ENCODE data around the gene PACS1. TPM values are rescaled to one million over a fixed set of nuclear protein-coding genes. Genes with fewer than 3 reads are reported as not detected.
"Not testable (repeated sequence)": the region's sequence is repeated elsewhere in the genome, so short reads cannot be mapped to it uniquely, and the experiment has no call there.

The PACS1 gene
- total and polyA plus RNA-seq, 2 donors, result 9.2 to 29.5 TPM

DNA sequence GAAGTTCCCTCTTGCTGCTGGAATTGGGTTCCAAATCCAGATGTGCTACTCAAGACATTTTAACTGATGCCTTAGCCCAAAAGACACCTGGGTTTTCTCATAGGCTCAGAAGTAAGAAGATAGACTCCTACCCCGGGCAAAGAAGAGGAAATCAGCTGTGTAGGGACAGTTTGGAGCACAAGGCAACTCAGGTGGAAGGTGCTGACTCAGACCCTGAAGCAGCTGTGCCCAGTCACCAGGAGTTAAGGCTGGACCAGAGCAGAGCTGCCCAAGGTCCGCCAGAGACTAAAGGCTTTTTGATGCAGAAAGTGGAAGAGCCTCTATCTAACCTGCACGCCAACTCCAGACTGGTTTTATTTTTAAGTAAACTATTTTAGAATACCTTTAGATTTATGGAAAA, 177.7 kb downstream of the PACS1 start:
- H3K9me3 ChIP-seq (ENCODE audit: control insufficient read depth in 2 of 2, insufficient read depth in 1 of 2, low read length in 1 of 2), result no peaks in the 10 kb centered on the region
- H3K27ac ChIP-seq (ENCODE audit: low read depth in 1 of 2, low read length in 1 of 2), result peak overlapping the region in 1 of 2 donors; percentile 48
- peaks cover 24 to 67% of the 10 kb centered on the region in 2 donors for H3K4me1 ChIP-seq (ENCODE audit: control insufficient read depth in 2 of 2, insufficient read depth in 2 of 2, low read length in 2 of 2)
- WGBS, result 79% methylated on average over 3 of the region's 3 CpGs
- H3K36me3 ChIP-seq (ENCODE audit: control insufficient read depth in 2 of 2, insufficient read depth in 2 of 2, low read length in 1 of 2), result peaks cover 10 to 28% of the 10 kb centered on the region in 2 donors
- DNase-seq (ENCODE audit: low read depth in 6 of 9, low spot score in 9 of 9), result peak in 1 of 9 donors; percentile 26
- H3K27me3 ChIP-seq (ENCODE audit: control insufficient read depth in 2 of 2, insufficient read depth in 1 of 2, low read length in 1 of 2), result no peaks in the 10 kb centered on the region
- H3K4me3 ChIP-seq (ENCODE audit: low read length in 2 of 2), result no peak overlapping the region

DNA sequence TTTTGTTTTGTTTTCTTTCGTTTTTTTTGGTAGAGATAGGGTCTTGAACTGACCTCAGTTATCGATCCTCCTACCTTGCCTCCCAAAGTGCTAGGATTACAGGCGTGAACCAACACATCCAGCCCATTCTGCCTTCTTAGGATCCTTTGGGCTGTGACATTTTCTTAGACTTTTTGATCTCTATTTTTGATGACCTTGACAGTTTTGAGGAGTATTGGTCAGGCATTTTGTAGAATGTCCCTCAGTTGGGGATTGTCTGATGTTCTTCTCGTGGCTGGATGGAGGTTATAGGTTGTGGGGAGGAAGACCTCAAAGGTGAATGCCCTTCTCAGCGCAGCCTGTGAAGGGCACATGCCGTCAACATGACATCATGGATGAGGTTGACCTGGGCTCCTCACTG, 178.8 kb downstream of the PACS1 start:
- H3K27me3 ChIP-seq (ENCODE audit: control insufficient read depth in 2 of 2, insufficient read depth in 1 of 2, low read length in 1 of 2), result no peaks in the 10 kb centered on the region
- WGBS, result 95% methylated on average over 6 of the region's 6 CpGs
- H3K9me3 ChIP-seq (ENCODE audit: control insufficient read depth in 2 of 2, insufficient read depth in 1 of 2, low read length in 1 of 2), result no peaks in the 10 kb centered on the region
- H3K4me1 ChIP-seq (ENCODE audit: control insufficient read depth in 2 of 2, insufficient read depth in 2 of 2, low read length in 2 of 2), result peaks cover 15 to 64% of the 10 kb centered on the region in 2 donors
- DNase-seq (ENCODE audit: low read depth in 6 of 9, low spot score in 9 of 9), result no peak
- H3K4me3 ChIP-seq (ENCODE audit: low read length in 2 of 2), result no peak overlapping the region
- H3K36me3 ChIP-seq (ENCODE audit: control insufficient read depth in 2 of 2, insufficient read depth in 2 of 2, low read length in 1 of 2), result peaks cover 10 to 28% of the 10 kb centered on the region in 2 donors
- no peak overlapping the region for H3K27ac ChIP-seq (ENCODE audit: low read depth in 1 of 2, low read length in 1 of 2)

DNA sequence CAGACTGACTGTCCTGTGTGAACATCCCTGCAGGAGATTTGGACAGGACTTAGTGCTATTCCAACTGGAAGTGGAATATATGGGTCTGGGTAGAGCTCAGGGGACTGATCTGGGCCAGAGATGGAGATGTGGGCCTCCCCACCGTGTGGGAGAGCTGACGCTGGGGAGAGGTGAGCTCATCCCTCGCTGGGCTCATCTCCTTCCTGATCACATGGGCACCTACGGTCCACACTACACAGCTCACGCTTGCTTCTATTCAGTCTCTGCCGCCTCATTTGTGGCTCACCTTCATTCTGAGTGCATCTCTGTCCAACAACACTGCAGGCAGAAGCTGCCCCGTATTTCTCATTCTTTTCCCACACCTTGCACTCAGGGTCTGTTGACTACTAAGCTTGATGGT, 181.7 kb downstream of the PACS1 start:
- Histone ChIP-seq H3K9me3 (ENCODE audit: control insufficient read depth in 2 of 2, insufficient read depth in 1 of 2, low read length in 1 of 2) (no peaks in the 10 kb centered on the region), H3K27me3 (ENCODE audit: control insufficient read depth in 2 of 2, insufficient read depth in 1 of 2, low read length in 1 of 2) (no peaks in the 10 kb centered on the region), H3K4me3 (ENCODE audit: low read length in 2 of 2) (no peak overlapping the region), H3K4me1 (ENCODE audit: control insufficient read depth in 2 of 2, insufficient read depth in 2 of 2, low read length in 2 of 2) (peaks cover 16 to 67% of the 10 kb centered on the region in 2 donors), H3K36me3 (ENCODE audit: control insufficient read depth in 2 of 2, insufficient read depth in 2 of 2, low read length in 1 of 2) (peaks cover 10 to 15% of the 10 kb centered on the region in 2 donors), H3K27ac (ENCODE audit: low read depth in 1 of 2, low read length in 1 of 2) (no peak overlapping the region)
- DNase-seq (ENCODE audit: low read depth in 6 of 9, low spot score in 9 of 9), result no peak
- WGBS, result 93% methylated on average over 7 of the region's 7 CpGs

DNA sequence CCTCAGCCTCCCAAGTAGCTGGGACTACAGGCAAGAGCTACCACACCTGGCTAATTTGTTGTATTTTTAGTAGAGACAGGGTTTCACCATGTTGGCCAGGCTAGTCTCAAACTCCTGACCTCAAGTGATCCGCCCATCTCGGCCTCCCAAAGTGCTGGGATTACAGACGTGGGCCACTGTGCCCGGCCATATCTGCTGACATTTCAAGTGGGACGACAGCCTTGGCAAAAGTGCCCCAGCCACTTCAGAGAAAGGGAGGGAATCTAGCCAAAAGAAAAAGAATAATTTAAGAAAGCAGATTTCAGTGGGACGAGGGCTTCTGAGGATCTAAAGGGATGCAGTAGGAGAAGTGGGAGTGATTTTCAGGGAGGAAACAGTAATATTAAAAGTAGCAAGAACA, 183.0 kb downstream of the PACS1 start:
- not testable (repeated sequence) for H3K27ac ChIP-seq (ENCODE audit: low read depth in 1 of 2, low read length in 1 of 2); H3K9me3 ChIP-seq (ENCODE audit: control insufficient read depth in 2 of 2, insufficient read depth in 1 of 2, low read length in 1 of 2); DNase-seq (ENCODE audit: low read depth in 6 of 9, low spot score in 9 of 9); H3K4me3 ChIP-seq (ENCODE audit: low read length in 2 of 2); H3K36me3 ChIP-seq (ENCODE audit: control insufficient read depth in 2 of 2, insufficient read depth in 2 of 2, low read length in 1 of 2); H3K27me3 ChIP-seq (ENCODE audit: control insufficient read depth in 2 of 2, insufficient read depth in 1 of 2, low read length in 1 of 2)
- WGBS, result 98% methylated on average over 6 of the region's 6 CpGs
- H3K4me1 ChIP-seq (ENCODE audit: control insufficient read depth in 2 of 2, insufficient read depth in 2 of 2, low read length in 2 of 2), result peaks cover 16 to 60% of the 10 kb centered on the region in 2 donors

DNA sequence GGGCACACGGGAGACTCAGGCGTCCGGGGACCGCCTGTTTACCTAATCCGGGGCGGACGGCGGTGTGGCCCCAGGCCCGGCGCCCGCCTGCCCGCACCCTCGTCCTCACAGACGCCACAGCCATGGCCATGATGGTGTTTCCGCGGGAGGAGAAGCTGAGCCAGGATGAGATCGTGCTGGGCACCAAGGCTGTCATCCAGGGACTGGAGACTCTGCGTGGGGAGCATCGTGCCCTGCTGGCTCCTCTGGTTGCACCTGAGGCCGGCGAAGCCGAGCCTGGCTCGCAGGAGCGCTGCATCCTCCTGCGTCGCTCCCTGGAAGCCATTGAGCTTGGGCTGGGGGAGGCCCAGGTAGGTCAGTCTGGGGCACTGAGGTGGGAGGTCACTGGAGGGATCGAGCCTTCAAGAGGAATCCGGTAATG, 188.4 kb downstream of the PACS1 start:
- 10% methylated on average over 28 of the region's 28 CpGs for WGBS
- H3K9me3 ChIP-seq (ENCODE audit: control insufficient read depth in 2 of 2, insufficient read depth in 1 of 2, low read length in 1 of 2), result no peaks in the 10 kb centered on the region
- peaks cover 21 to 57% of the 10 kb centered on the region in 2 donors for H3K4me1 ChIP-seq (ENCODE audit: control insufficient read depth in 2 of 2, insufficient read depth in 2 of 2, low read length in 2 of 2)
- peak overlapping the region; percentile 95 to 97 for H3K4me3 ChIP-seq (ENCODE audit: low read length in 2 of 2)
- H3K36me3 ChIP-seq (ENCODE audit: control insufficient read depth in 2 of 2, insufficient read depth in 2 of 2, low read length in 1 of 2), result peaks cover 43 to 47% of the 10 kb centered on the region in 2 donors
- DNase-seq (ENCODE audit: low read depth in 6 of 9, low spot score in 9 of 9), result no peak
- no peaks in the 10 kb centered on the region for H3K27me3 ChIP-seq (ENCODE audit: control insufficient read depth in 2 of 2, insufficient read depth in 1 of 2, low read length in 1 of 2)
- peak overlapping the region; percentile 97 to 99 for H3K27ac ChIP-seq (ENCODE audit: low read depth in 1 of 2, low read length in 1 of 2)

DNA sequence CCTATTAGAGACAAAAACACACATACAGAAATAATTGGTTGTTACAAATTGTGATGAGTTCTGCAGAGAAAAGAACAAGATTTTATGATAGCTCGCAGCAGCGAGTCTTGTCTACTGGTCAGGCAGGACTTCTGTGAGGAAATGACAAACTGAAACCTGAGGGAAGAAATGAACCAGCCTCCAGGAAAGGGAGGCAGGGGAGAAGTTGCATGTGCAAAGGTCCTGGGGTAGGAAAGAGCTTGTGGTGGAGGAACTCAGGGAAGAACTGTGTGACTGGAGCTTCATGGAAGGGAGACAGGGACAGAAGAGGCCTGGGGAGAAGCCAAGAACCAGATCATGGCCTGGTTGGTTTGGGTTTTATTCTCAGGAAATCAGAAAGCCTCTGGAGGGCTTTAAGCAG, 189.2 kb downstream of the PACS1 start:
- Histone ChIP-seq H3K27me3 (ENCODE audit: control insufficient read depth in 2 of 2, insufficient read depth in 1 of 2, low read length in 1 of 2) (no peaks in the 10 kb centered on the region), H3K9me3 (ENCODE audit: control insufficient read depth in 2 of 2, insufficient read depth in 1 of 2, low read length in 1 of 2) (no peaks in the 10 kb centered on the region), H3K4me1 (ENCODE audit: control insufficient read depth in 2 of 2, insufficient read depth in 2 of 2, low read length in 2 of 2) (peaks cover 21 to 51% of the 10 kb centered on the region in 2 donors), H3K4me3 (ENCODE audit: low read length in 2 of 2) (no peak overlapping the region), H3K27ac (ENCODE audit: low read depth in 1 of 2, low read length in 1 of 2) (no peak overlapping the region), H3K36me3 (ENCODE audit: control insufficient read depth in 2 of 2, insufficient read depth in 2 of 2, low read length in 1 of 2) (peaks cover 50 to 55% of the 10 kb centered on the region in 2 donors)
- WGBS, result over 99% methylated on average over 2 of the region's 2 CpGs
- no peak for DNase-seq (ENCODE audit: low read depth in 6 of 9, low spot score in 9 of 9)

DNA sequence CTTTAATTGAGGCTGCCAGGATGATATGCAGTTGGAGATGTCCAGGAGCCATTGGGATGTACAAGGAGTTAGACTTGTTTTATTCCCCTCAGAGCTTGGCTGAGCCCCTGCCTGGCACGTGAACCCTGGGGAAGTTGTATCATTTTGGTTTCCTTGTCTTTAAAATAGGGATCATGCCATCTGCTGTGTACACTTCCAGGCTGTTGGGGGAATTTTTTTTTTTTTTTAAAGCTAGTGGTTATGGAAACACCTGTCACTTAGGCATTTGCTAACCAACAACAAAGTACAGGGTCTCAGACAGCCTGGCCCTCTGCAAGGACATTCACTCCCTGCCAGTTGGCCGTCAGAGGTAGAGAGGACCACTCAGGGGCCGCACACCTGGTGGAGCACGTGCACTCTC, 189.9 kb downstream of the PACS1 start:
- Histone ChIP-seq H3K4me3 (ENCODE audit: low read length in 2 of 2) (no peak overlapping the region), H3K9me3 (ENCODE audit: control insufficient read depth in 2 of 2, insufficient read depth in 1 of 2, low read length in 1 of 2) (no peaks in the 10 kb centered on the region), H3K27ac (ENCODE audit: low read depth in 1 of 2, low read length in 1 of 2) (no peak overlapping the region), H3K27me3 (ENCODE audit: control insufficient read depth in 2 of 2, insufficient read depth in 1 of 2, low read length in 1 of 2) (no peaks in the 10 kb centered on the region), H3K4me1 (ENCODE audit: control insufficient read depth in 2 of 2, insufficient read depth in 2 of 2, low read length in 2 of 2) (peaks cover 21 to 44% of the 10 kb centered on the region in 2 donors), H3K36me3 (ENCODE audit: control insufficient read depth in 2 of 2, insufficient read depth in 2 of 2, low read length in 1 of 2) (peaks cover 57 to 62% of the 10 kb centered on the region in 2 donors)
- no peak for DNase-seq (ENCODE audit: low read depth in 6 of 9, low spot score in 9 of 9)
- 97% methylated on average over 4 of the region's 4 CpGs for WGBS

DNA sequence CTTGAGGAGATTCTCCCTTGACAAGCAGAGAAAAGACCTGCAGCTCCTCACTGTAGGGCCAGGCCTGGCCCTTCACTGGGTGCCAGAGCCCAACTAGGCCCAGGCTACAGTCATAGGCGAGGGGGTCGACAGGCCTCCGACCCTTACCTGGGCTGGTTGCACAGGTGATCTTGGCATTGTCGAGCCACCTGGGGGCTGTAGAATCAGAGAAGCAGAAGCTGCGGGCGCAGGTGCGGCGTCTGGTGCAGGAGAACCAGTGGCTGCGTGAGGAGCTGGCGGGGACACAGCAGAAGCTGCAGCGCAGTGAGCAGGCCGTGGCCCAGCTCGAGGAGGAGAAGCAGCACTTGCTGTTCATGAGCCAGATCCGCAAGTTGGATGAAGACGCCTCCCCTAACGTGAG, 191.5 kb downstream of the PACS1 start:
- DNase-seq (ENCODE audit: low read depth in 6 of 9, low spot score in 9 of 9), result no peak
- WGBS, result 98% methylated on average over 16 of the region's 16 CpGs

DNA sequence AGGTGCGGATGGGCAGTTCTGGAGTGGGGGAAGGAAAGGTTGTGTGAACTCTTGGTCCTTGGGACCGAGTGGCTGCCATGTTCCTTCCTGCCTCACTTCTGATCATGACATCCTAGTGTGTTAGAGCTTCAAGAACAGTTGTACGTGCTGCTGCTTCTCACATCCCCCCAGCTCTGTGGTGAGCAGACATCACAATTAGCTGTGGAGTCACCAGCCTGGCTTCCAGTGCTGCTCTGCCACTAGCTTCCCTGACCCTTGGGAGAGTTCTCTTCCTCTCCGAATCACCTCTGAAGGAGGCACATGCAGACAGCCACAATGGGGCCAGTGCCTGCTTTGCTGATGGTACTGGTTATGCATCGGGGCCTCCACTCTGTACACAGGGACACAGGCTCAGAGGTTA, 192.1 kb downstream of the PACS1 start:
- no peak for DNase-seq (ENCODE audit: low read depth in 6 of 9, low spot score in 9 of 9)
- Histone ChIP-seq H3K36me3 (ENCODE audit: control insufficient read depth in 2 of 2, insufficient read depth in 2 of 2, low read length in 1 of 2) (peaks cover 79 to 84% of the 10 kb centered on the region in 2 donors), H3K27me3 (ENCODE audit: control insufficient read depth in 2 of 2, insufficient read depth in 1 of 2, low read length in 1 of 2) (no peaks in the 10 kb centered on the region), H3K4me1 (ENCODE audit: control insufficient read depth in 2 of 2, insufficient read depth in 2 of 2, low read length in 2 of 2) (peaks cover 11 to 28% of the 10 kb centered on the region in 2 donors), H3K4me3 (ENCODE audit: low read length in 2 of 2) (no peak overlapping the region), H3K9me3 (ENCODE audit: control insufficient read depth in 2 of 2, insufficient read depth in 1 of 2, low read length in 1 of 2) (no peaks in the 10 kb centered on the region), H3K27ac (ENCODE audit: low read depth in 1 of 2, low read length in 1 of 2) (no peak overlapping the region)
- over 99% methylated on average over 5 of the region's 5 CpGs for WGBS

More for the DNA sequence above, 191.5 kb downstream of the PACS1 start:
- Histone ChIP-seq H3K4me3 (ENCODE audit: low read length in 2 of 2) (no peak overlapping the region), H3K9me3 (ENCODE audit: control insufficient read depth in 2 of 2, insufficient read depth in 1 of 2, low read length in 1 of 2) (no peaks in the 10 kb centered on the region), H3K36me3 (ENCODE audit: control insufficient read depth in 2 of 2, insufficient read depth in 2 of 2, low read length in 1 of 2) (peaks cover 74 to 78% of the 10 kb centered on the region in 2 donors), H3K27ac (ENCODE audit: low read depth in 1 of 2, low read length in 1 of 2) (no peak overlapping the region), H3K4me1 (ENCODE audit: control insufficient read depth in 2 of 2, insufficient read depth in 2 of 2, low read length in 2 of 2) (peaks cover 9 to 28% of the 10 kb centered on the region in 2 donors), H3K27me3 (ENCODE audit: control insufficient read depth in 2 of 2, insufficient read depth in 1 of 2, low read length in 1 of 2) (no peaks in the 10 kb centered on the region)

All from thymus (tissue), 11 donors.